ENCODE results near the gene ALOXE3.
"Not testable (repeated sequence)": the region's sequence is repeated elsewhere in the genome, so short reads cannot be mapped to it uniquely, and the experiment has no call there.

The ALOXE3 gene

DNA sequence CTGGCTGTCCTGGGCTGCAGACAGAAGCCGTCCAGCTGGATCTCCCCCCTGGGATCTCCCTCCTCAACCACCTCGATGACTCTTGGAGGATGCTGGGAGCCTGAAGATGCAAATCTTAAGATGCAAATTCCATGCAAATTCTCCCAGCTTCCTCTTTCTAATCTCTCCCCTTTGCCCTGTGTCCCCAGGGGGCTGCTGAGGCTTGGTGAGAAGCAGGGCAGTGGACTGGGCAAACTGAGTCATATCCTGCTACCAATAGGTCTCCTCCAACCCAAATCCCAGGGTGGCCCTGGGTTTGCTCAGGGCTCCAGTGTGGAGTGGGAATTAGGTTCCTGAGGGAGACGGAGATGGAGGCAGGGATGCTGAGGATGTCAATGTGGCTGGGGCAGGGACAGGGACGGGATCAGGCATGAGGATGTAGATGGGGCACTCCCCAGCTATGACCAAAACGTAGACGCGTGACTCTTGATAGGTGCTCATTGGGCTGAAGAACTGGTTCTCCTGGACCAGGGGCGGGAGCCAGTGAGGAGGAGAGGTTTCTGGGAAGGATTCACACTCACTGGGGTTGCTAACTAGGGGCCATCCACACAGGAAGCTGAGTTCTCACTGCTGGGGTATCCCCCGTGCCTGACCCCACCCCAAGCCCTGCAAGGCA is 27.2 kb downstream of the ALOXE3 start:
- DNase-seq (ENCODE audit: low spot score), result no peak

- DNase-seq (ENCODE audit: low spot score), result no peak
These were observed 28.6 kb downstream of the ALOXE3 start for GRCh38 chr17:8089728-8090127.

DNA sequence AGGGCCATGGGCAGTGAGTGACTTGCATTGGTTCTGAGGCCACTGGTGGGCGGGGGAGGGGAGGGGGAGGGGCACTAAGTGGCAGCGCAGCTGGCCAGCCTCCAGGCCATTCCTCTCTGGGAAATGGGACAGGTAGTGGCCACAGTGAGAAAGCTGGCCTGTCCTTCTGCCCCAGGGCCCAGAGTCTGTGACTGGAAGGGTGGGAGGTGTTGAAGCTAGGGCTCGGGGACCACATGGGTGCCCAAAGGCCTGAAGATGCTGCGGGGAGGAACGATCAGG is 30.4 kb downstream of the ALOXE3 start:
- DNase-seq (ENCODE audit: low spot score), result no peak

DNA sequence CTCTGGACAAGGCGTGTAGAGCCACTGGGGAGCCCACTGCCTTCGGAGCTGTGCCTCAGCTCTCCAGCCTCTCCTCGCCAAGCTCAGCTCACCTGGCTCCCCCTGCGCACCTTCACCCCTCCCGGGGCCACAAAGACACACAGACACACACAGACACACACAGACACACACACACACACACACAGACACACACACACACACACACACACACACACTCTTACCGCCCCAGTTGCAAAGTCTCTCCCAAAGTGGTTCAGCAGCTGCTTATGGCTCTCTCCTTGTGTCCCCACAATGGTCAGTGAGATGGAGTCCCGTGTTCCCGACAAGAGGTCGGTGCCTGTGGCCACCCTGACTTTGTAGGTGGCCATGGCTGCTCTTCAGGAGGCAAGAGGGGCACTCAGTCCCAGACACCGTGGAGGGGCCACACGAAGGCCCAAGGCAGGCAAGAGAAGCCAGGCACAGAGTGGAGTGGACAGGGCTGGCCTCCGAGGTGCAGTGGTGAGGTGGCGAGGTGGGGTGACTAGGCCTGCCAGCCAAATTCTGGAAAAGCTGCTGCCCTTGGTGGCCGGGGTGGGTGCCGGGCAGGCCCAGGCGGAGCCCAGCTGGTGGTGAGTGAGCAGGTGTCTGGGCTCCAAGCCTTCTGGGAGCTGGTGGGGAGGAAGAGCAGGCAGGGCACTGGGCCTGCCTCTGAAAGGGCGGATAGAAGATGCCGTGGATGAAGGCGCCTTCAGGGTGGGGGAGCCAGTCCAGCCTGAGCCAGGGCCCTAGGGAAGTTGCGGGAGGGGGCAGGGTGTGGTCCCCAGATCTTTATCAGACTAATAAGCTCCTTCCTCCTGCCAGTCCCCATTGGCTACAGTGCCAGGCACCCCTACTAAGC is 31.0 kb downstream of the ALOXE3 start, which contains the start of gene ALOX12B:
Gene ALOX12B, minus strand, starts transcription at position 642 of the 877 bp plus-strand sequence. Its CDS starts 274 bp downstream, at position 368.
- DNase-seq (ENCODE audit: low spot score), result no peak

DNA sequence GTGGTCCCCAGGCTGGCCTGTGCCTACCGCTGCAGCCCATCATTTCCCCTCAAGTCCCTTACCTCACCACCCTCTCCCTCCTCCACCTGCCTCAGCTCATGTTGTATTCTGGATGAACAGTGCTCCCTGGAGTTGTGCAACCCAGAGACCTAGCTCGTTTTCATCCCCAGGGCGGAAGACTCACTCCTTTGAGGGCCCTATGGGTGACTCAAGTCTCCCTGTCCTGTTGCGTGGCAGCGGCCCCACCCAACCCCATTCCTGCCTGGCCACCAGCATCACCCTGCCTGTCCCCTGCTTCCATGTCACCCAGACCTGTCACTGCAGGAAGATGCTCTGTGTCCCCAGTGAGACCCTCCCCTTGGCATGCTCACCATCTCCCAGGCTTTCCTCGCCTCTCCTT is 34.1 kb downstream of the ALOXE3 start:
- DNase-seq (ENCODE audit: low spot score), result no peak

GRCh38 chr17:8082292-8082691 is 36.0 kb downstream of the ALOXE3 start:
- no peak for DNase-seq (ENCODE audit: low spot score)

GRCh38 chr17:8081876-8082275 is 36.4 kb downstream of the ALOXE3 start:
- no peak for DNase-seq (ENCODE audit: low spot score)

GRCh38 chr17:8080799-8081219 is 37.5 kb downstream of the ALOXE3 start:
- DNase-seq (ENCODE audit: low spot score), result no peak

GRCh38 chr17:8080208-8080798 is 38.0 kb downstream of the ALOXE3 start:
- no peak for DNase-seq (ENCODE audit: low spot score)

DNA sequence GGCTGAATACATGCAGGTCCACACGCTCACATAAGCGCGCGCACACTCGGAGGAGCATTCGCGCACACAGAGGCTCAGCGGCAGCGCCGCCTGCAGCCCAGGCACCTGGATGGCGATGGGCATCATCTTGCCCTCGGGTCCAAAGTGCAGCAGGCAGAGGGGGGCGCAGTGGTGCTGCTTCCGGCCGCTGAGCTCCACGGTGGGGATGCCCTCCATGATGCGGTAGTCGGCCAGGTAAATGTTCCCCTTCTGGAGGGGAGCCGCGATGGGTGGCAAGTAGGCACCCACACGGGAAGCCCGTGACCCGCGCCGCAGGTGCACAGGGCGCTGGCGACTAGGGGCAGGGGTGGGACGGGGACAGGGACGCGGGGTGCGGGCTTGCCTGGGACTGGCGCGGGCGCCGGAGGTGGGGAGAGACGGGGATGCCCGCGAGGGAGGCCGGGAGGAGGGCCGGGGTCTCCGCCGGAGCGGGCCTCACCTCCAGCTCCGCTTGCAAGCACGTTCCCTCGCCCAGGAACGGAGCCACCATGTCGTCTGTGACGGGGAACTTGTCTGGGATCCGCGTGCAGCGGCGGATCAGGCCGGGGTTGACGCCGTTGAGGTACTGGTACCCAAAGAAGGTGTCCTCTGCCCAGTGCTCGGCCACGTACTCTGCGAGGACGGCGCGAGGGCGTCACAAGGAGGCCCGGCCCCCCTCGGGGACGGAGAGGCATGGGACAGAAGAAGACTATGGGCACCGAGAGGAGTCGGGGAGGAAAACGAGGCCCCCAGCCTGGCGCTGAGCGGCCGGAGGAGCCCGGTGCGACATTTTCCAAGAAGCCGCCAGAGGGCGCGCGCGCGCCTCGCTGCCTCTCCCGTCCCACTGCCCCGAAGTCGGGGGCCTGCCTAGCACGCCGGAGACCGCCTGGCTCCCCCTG is 38.8 kb downstream of the ALOXE3 start:
- DNase-seq (ENCODE audit: low spot score), result peak; percentile 25

- not testable (repeated sequence) for DNase-seq (ENCODE audit: low spot score)
These were observed 40.4 kb downstream of the ALOXE3 start for GRCh38 chr17:8077939-8078338.

- DNase-seq (ENCODE audit: low spot score), result no peak
These were observed 41.6 kb downstream of the ALOXE3 start for GRCh38 chr17:8076502-8077266.

GRCh38 chr17:8075574-8076342 is 42.6 kb downstream of the ALOXE3 start:
- no peak for DNase-seq (ENCODE audit: low spot score)

GRCh38 chr17:8075081-8075480 is 43.2 kb downstream of the ALOXE3 start:
- no peak for DNase-seq (ENCODE audit: low spot score)

DNA sequence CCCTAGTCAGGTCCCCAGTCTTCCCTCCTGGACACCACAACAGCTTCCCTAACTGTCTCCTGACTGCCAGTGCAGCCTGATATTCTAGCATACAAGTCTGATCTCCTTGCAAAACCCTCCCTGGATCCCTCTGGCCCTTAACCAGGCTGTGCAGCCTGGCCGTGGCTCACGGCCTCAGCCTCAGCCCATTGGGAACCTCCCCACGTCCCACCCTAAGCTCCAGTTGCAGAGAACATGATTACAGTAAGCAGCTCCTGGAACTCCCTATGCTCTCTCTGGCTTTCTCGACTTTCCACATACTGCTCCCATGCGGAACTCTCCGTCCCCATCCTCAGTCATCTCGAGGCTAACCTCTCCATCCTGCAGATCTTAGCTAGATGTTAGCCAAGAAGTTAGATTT is 43.8 kb downstream of the ALOXE3 start:
- no peak for DNase-seq (ENCODE audit: low spot score)

GRCh38 chr17:8073627-8074484 is 44.5 kb downstream of the ALOXE3 start:
- DNase-seq (ENCODE audit: low spot score), result no peak

- DNase-seq (ENCODE audit: low spot score), result no peak
These were observed 45.4 kb downstream of the ALOXE3 start for GRCh38 chr17:8072729-8073461.

DNA sequence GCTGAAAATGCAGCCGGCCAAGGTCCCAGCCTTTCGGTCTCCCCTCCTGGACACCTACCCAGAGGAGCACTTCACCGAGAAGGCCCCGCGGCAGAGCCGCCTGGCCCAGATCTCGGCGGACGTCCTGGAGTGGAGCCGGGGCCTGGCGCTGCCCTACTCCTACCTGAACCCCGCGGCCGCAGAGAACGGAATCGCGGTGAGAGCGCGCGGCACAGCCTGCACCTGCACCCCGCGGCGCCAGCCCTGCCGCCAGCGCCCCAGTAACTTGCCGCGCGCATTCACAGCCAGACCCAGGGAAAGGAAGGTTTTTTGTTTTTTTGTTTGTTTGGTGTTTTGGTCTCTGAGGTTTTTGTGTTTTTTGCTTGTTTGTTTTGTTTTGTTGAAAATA is 46.0 kb downstream of the ALOXE3 start:
- DNase-seq (ENCODE audit: low spot score), result no peak

DNA sequence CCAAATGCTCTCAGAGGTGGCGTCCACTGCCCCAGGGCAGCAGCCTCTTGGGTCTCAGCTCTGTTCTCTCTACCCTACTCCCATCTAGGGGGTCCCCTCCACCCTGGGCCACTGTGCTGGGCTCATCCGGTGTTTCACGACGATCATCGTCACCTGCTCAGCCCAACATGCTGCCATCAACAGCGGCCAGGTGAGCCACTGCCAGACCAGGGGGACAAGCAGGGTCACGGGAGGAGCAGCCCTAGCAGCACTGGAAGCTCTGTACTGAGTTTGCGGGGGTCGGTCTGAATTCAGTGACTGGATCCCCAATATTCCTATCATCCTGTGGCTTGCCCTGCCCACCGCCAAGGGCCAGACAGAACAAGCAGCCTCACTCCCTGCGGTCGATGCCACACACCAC is 46.8 kb downstream of the ALOXE3 start:
- no peak for DNase-seq (ENCODE audit: low spot score)
